Measurements from ENCODE around the gene VAV2.

- TF ChIP-seq CTCF (IDR thresholded peaks at IDR 0.05) (no peak), EP300 (IDR thresholded peaks at IDR 0.05) (no peak)
Observed at GRCh38 chr9:133810556-133811195, 181.4 kb downstream of the VAV2 start.

All from esophagus muscularis mucosa (tissue), 3 donors.